ENCODE results near the gene YY1AP1.
"Not testable (repeated sequence)": the region's sequence is repeated elsewhere in the genome, so short reads cannot be mapped to it uniquely, and the experiment has no call there.

YY1AP1 gene

DNA sequence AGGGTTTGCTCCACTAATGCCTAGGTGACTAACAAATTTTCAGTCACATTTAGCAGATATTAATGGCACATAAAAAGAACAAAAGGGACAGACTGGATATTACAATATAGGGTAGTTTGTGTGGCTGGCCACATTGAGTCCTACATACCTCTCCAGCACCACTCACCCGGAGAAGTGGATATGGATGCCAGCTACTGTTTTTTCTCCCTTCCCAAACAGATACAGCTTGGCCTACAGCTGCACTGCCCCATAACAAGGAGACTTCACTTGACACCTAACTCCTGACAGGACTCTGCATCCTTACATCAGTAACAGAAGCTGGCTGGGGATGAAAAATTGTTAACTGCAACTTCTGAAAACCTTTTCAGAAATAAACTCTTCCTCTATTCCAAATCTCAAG lies 9.6 kb downstream of the YY1AP1 start:
- H3K4me1 ChIP-seq (ENCODE audit: control insufficient read depth, insufficient read depth, low read length, poor library complexity, severe bottlenecking); H3K9me3 ChIP-seq (ENCODE audit: control insufficient read depth, low read length); H3K27me3 ChIP-seq (replicated peaks; ENCODE audit: control insufficient read depth, insufficient read depth, low read length, poor library complexity, severe bottlenecking); H3K27ac ChIP-seq (ENCODE audit: insufficient read depth, low read length, poor library complexity, severe bottlenecking); H3K4me3 ChIP-seq (ENCODE audit: insufficient read depth, low read depth, low read length, poor library complexity, severe bottlenecking); DNase-seq: not testable (repeated sequence)
- H3K36me3 ChIP-seq (ENCODE audit: control insufficient read depth, insufficient read depth, low read length) = peaks cover 47% of the 10 kb centered on the region

DNA sequence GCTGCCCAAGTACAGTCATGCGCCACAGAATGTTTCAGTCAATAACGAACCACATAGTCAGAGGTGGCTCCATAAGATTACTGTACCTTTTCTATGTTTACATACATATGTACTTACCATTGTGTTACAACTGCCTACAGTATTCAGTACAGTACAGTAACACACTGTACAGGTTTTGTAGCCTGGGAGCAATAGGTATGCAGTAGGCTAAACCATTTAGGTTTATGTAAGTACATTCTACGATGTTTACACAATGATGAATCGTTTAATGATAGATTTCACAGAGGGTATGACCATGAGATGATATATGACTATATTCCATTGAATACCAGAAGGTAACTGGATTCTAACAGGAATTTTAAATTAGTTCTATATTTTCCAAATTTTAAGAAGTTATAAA lies 10.5 kb downstream of the YY1AP1 start:
- no peak for DNase-seq
- no peak overlapping the region for H3K27ac ChIP-seq (ENCODE audit: insufficient read depth, low read length, poor library complexity, severe bottlenecking)
- H3K4me3 ChIP-seq (ENCODE audit: insufficient read depth, low read depth, low read length, poor library complexity, severe bottlenecking) = no peak overlapping the region
- no peaks in the 10 kb centered on the region for H3K4me1 ChIP-seq (ENCODE audit: control insufficient read depth, insufficient read depth, low read length, poor library complexity, severe bottlenecking)
- H3K9me3 ChIP-seq (ENCODE audit: control insufficient read depth, low read length) = no peaks in the 10 kb centered on the region
- H3K27me3 ChIP-seq (replicated peaks; ENCODE audit: control insufficient read depth, insufficient read depth, low read length, poor library complexity, severe bottlenecking) = no peaks in the 10 kb centered on the region
- H3K36me3 ChIP-seq (ENCODE audit: control insufficient read depth, insufficient read depth, low read length) = peaks cover 54% of the 10 kb centered on the region

- H3K4me1 ChIP-seq (ENCODE audit: control insufficient read depth, insufficient read depth, low read length, poor library complexity, severe bottlenecking) = no peaks in the 10 kb centered on the region
- H3K36me3 ChIP-seq (ENCODE audit: control insufficient read depth, insufficient read depth, low read length) = peaks cover 75% of the 10 kb centered on the region
- DNase-seq = no peak
- H3K27ac ChIP-seq (ENCODE audit: insufficient read depth, low read length, poor library complexity, severe bottlenecking) = no peak overlapping the region
- no peaks in the 10 kb centered on the region for H3K9me3 ChIP-seq (ENCODE audit: control insufficient read depth, low read length)
- H3K27me3 ChIP-seq (replicated peaks; ENCODE audit: control insufficient read depth, insufficient read depth, low read length, poor library complexity, severe bottlenecking) = no peaks in the 10 kb centered on the region
- H3K4me3 ChIP-seq (ENCODE audit: insufficient read depth, low read depth, low read length, poor library complexity, severe bottlenecking) = no peak overlapping the region
Observed at GRCh38 chr1:155673003-155673402, 15.6 kb downstream of the YY1AP1 start.

GRCh38 chr1:155671750-155672149 lies 16.8 kb downstream of the YY1AP1 start:
- Histone ChIP-seq H3K27ac (ENCODE audit: insufficient read depth, low read length, poor library complexity, severe bottlenecking) (no peak overlapping the region), H3K36me3 (ENCODE audit: control insufficient read depth, insufficient read depth, low read length) (peaks cover 79% of the 10 kb centered on the region), H3K4me1 (ENCODE audit: control insufficient read depth, insufficient read depth, low read length, poor library complexity, severe bottlenecking) (no peaks in the 10 kb centered on the region), H3K9me3 (ENCODE audit: control insufficient read depth, low read length) (no peaks in the 10 kb centered on the region), H3K27me3 (replicated peaks; ENCODE audit: control insufficient read depth, insufficient read depth, low read length, poor library complexity, severe bottlenecking) (no peaks in the 10 kb centered on the region), H3K4me3 (ENCODE audit: insufficient read depth, low read depth, low read length, poor library complexity, severe bottlenecking) (no peak overlapping the region)
- no peak for DNase-seq

GRCh38 chr1:155669233-155670162 lies 19.1 kb downstream of the YY1AP1 start:
- DNase-seq = no peak
- no peaks in the 10 kb centered on the region for H3K4me1 ChIP-seq (ENCODE audit: control insufficient read depth, insufficient read depth, low read length, poor library complexity, severe bottlenecking)
- peaks cover 74% of the 10 kb centered on the region for H3K36me3 ChIP-seq (ENCODE audit: control insufficient read depth, insufficient read depth, low read length)
- no peak overlapping the region for H3K27ac ChIP-seq (ENCODE audit: insufficient read depth, low read length, poor library complexity, severe bottlenecking)
- no peaks in the 10 kb centered on the region for H3K27me3 ChIP-seq (replicated peaks; ENCODE audit: control insufficient read depth, insufficient read depth, low read length, poor library complexity, severe bottlenecking)
- no peaks in the 10 kb centered on the region for H3K9me3 ChIP-seq (ENCODE audit: control insufficient read depth, low read length)
- H3K4me3 ChIP-seq (ENCODE audit: insufficient read depth, low read depth, low read length, poor library complexity, severe bottlenecking) = no peak overlapping the region

GRCh38 chr1:155661239-155661638 lies 27.3 kb downstream of the YY1AP1 start:
- H3K4me1 ChIP-seq (ENCODE audit: control insufficient read depth, insufficient read depth, low read length, poor library complexity, severe bottlenecking); H3K27me3 ChIP-seq (replicated peaks; ENCODE audit: control insufficient read depth, insufficient read depth, low read length, poor library complexity, severe bottlenecking); H3K27ac ChIP-seq (ENCODE audit: insufficient read depth, low read length, poor library complexity, severe bottlenecking); H3K4me3 ChIP-seq (ENCODE audit: insufficient read depth, low read depth, low read length, poor library complexity, severe bottlenecking); H3K9me3 ChIP-seq (ENCODE audit: control insufficient read depth, low read length); DNase-seq: not testable (repeated sequence)
- peaks cover 55% of the 10 kb centered on the region for H3K36me3 ChIP-seq (ENCODE audit: control insufficient read depth, insufficient read depth, low read length)

- Histone ChIP-seq H3K27me3 (replicated peaks; ENCODE audit: control insufficient read depth, insufficient read depth, low read length, poor library complexity, severe bottlenecking) (no peaks in the 10 kb centered on the region), H3K36me3 (ENCODE audit: control insufficient read depth, insufficient read depth, low read length) (peaks cover 33% of the 10 kb centered on the region), H3K9me3 (ENCODE audit: control insufficient read depth, low read length) (no peaks in the 10 kb centered on the region), H3K4me3 (ENCODE audit: insufficient read depth, low read depth, low read length, poor library complexity, severe bottlenecking) (no peak overlapping the region), H3K27ac (ENCODE audit: insufficient read depth, low read length, poor library complexity, severe bottlenecking) (no peak overlapping the region), H3K4me1 (ENCODE audit: control insufficient read depth, insufficient read depth, low read length, poor library complexity, severe bottlenecking) (no peaks in the 10 kb centered on the region)
- DNase-seq = no peak
Observed at GRCh38 chr1:155657463-155657862, 31.1 kb downstream of the YY1AP1 start.

GRCh38 chr1:155652951-155653350 lies 35.6 kb downstream of the YY1AP1 start:
- no peak overlapping the region for H3K4me3 ChIP-seq (ENCODE audit: insufficient read depth, low read depth, low read length, poor library complexity, severe bottlenecking)
- H3K9me3 ChIP-seq (ENCODE audit: control insufficient read depth, low read length) = no peaks in the 10 kb centered on the region
- no peaks in the 10 kb centered on the region for H3K27me3 ChIP-seq (replicated peaks; ENCODE audit: control insufficient read depth, insufficient read depth, low read length, poor library complexity, severe bottlenecking)
- no peaks in the 10 kb centered on the region for H3K4me1 ChIP-seq (ENCODE audit: control insufficient read depth, insufficient read depth, low read length, poor library complexity, severe bottlenecking)
- no peak for DNase-seq
- no peaks in the 10 kb centered on the region for H3K36me3 ChIP-seq (ENCODE audit: control insufficient read depth, insufficient read depth, low read length)
- no peak overlapping the region for H3K27ac ChIP-seq (ENCODE audit: insufficient read depth, low read length, poor library complexity, severe bottlenecking)

GRCh38 chr1:155651861-155652661 lies 36.5 kb downstream of the YY1AP1 start:
- Histone ChIP-seq H3K36me3 (ENCODE audit: control insufficient read depth, insufficient read depth, low read length) (no peaks in the 10 kb centered on the region), H3K9me3 (ENCODE audit: control insufficient read depth, low read length) (no peaks in the 10 kb centered on the region), H3K4me1 (ENCODE audit: control insufficient read depth, insufficient read depth, low read length, poor library complexity, severe bottlenecking) (no peaks in the 10 kb centered on the region), H3K27ac (ENCODE audit: insufficient read depth, low read length, poor library complexity, severe bottlenecking) (no peak overlapping the region), H3K27me3 (replicated peaks; ENCODE audit: control insufficient read depth, insufficient read depth, low read length, poor library complexity, severe bottlenecking) (no peaks in the 10 kb centered on the region), H3K4me3 (ENCODE audit: insufficient read depth, low read depth, low read length, poor library complexity, severe bottlenecking) (no peak overlapping the region)
- DNase-seq = no peak

DNA sequence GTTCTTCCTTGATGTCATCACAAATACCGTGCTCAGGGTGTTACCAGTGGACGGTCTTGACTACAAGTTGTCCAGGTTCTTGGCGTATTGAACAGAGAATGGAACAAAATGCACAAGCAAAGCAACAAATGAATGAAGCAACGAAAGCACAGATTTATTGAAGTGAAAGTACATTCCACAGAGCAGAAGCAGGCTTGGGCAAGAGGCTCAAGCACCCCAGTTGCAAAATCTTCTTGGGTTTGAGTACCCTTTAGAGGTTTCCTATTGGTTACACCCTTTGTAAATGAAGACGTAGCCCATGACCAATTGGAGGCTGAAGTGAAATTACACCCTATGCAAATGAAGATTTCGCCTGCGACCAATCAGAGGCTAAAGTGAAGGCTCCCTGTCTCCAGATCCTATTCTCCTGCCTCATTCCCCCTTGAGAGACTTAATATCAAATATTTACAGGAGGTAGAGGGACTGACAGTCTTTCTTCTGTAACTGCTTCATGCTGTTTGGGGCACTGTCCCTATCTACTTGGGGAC lies 38.3 kb downstream of the YY1AP1 start:
- Histone ChIP-seq H3K27ac (ENCODE audit: insufficient read depth, low read length, poor library complexity, severe bottlenecking) (no peak overlapping the region), H3K9me3 (ENCODE audit: control insufficient read depth, low read length) (no peaks in the 10 kb centered on the region), H3K36me3 (ENCODE audit: control insufficient read depth, insufficient read depth, low read length) (no peaks in the 10 kb centered on the region), H3K27me3 (replicated peaks; ENCODE audit: control insufficient read depth, insufficient read depth, low read length, poor library complexity, severe bottlenecking) (no peaks in the 10 kb centered on the region), H3K4me1 (ENCODE audit: control insufficient read depth, insufficient read depth, low read length, poor library complexity, severe bottlenecking) (no peaks in the 10 kb centered on the region), H3K4me3 (ENCODE audit: insufficient read depth, low read depth, low read length, poor library complexity, severe bottlenecking) (no peak overlapping the region)
- no peak for DNase-seq

Measured in effector memory CD4-positive, alpha-beta T cell (primary cell).